K562 (cell line): Measurements from ENCODE around the gene KLHDC7A. TPM values are rescaled to one million over a fixed set of nuclear protein-coding genes. Genes with fewer than 3 reads are reported as not detected.
A peak's percentile ranks its signal among the peaks of the same experiment; 100 is the strongest.

Source experiments
- ELF4 ChIP-seq: fragments of 450-650 bp; formaldehyde crosslinking; IDR thresholded peaks from 2 replicates; pipeline ENCODE4 v1.4.0; 2022; ENCODE audit warnings: missing genetic modification characterization
- GTF2E2 ChIP-seq: fragments of 200-800 bp; sonication (Bioruptor generic); IDR thresholded peaks from 2 replicates; pipeline ENCODE4 v1.6.1; 2016; ENCODE audit warnings: missing genetic modification characterization, missing compliant biosample characterization
- HINFP ChIP-seq: fragments of 450-650 bp; conservative IDR thresholded peaks from 2 replicates; pipeline ENCODE4 v1.6.1; 2016; ENCODE audit warnings: missing genetic modification characterization, low read depth, mild to moderate bottlenecking, control low read depth, missing compliant biosample characterization
- LEF1 ChIP-seq: fragments of 450-650 bp; IDR thresholded peaks from 2 replicates; pipeline ENCODE4 v1.6.1; 2016; ENCODE audit warnings: mild to moderate bottlenecking
- MCM2 ChIP-seq: fragments of 450-650 bp; IDR thresholded peaks from 2 replicates; pipeline ENCODE4 v1.6.1; 2017; ENCODE audit warnings: low read depth, mild to moderate bottlenecking
- MTF1 ChIP-seq: fragments of 250-450 bp; sonication (Bioruptor Pico); IDR thresholded peaks from 2 replicates; pipeline ENCODE4 v1.9.0; 2021; ENCODE audit warnings: moderate library complexity, mild to moderate bottlenecking, inconsistent platforms, borderline replicate concordance
- NR0B1 ChIP-seq: fragments of 450-650 bp; IDR thresholded peaks from one replicate; pipeline ENCODE4 v1.6.1; 2018; ENCODE audit warnings: mild to moderate bottlenecking, moderate library complexity; ENCODE audit not compliant: partially characterized antibody
- NR1H2 ChIP-seq: sonication (generic); formaldehyde crosslinking; IDR thresholded peaks from 2 replicates; pipeline ENCODE4 v1.4.0; 2020; ENCODE audit warnings: mild to moderate bottlenecking, missing genetic modification reagents
- PHB ChIP-seq: fragments of 250-450 bp; sonication (Bioruptor Pico); IDR thresholded peaks from 2 replicates; pipeline ENCODE4 v1.5.0; 2021
- STAT5A ChIP-seq: IDR thresholded peaks from 2 replicates; pipeline ENCODE4 v1.6.1; 2012; ENCODE audit warnings: low read length, inconsistent platforms, borderline replicate concordance
- SUPT5H ChIP-seq: fragments of 450-650 bp; IDR thresholded peaks from 2 replicates; pipeline ENCODE4 v1.6.1; 2016
- TEAD1 ChIP-seq, 2 experiments: fragments of 450-650 bp in 1 of 2; sonication (generic) in 1 of 2; formaldehyde crosslinking; IDR thresholded peaks; 2 replicates each; pipeline versions ENCODE4 v1.4.0 to v1.8.0; 2020 to 2022; ENCODE audit warnings: mild to moderate bottlenecking in 2 of 2, missing genetic modification reagents in 1 of 2
- TEAD4 ChIP-seq, 2 experiments: sonication (generic) in 1 of 2; formaldehyde crosslinking in 1 of 2; IDR thresholded peaks; 2 replicates each; pipeline versions ENCODE4 v1.6.1 to v1.8.0; 2012 to 2022; ENCODE audit warnings: borderline replicate concordance in 1 of 2, inconsistent platforms in 1 of 2, low read length in 1 of 2, mild to moderate bottlenecking in 1 of 2, missing genetic modification reagents in 1 of 2
- TOE1 ChIP-seq, 2 experiments: fragments of 450-650 bp in 1 of 2; sonication (generic) in 1 of 2; formaldehyde crosslinking in 1 of 2; IDR thresholded peaks; 2 replicates each; pipeline versions ENCODE4 v1.7.1 to v1.8.0; 2016 to 2022; ENCODE audit warnings: borderline replicate concordance in 2 of 2, mild to moderate bottlenecking in 2 of 2, antibody characterized with exemption in 1 of 2, inconsistent platforms in 1 of 2, low read depth in 1 of 2, missing genetic modification reagents in 1 of 2, moderate library complexity in 1 of 2
- ZNF24 ChIP-seq: fragments of 450-650 bp; IDR thresholded peaks from 2 replicates; pipeline ENCODE4 v1.6.1; 2016
- ZNF407 ChIP-seq: fragments of 450-650 bp; IDR thresholded peaks from 2 replicates; pipeline ENCODE4 v1.6.1; 2016; ENCODE audit warnings: low read depth
- polyA plus RNA-seq, 8 experiments: library from polyadenylated mRNA; depleted of rRNA in 4 of 8; stranded (reverse) in 5 of 8; unstranded in 3 of 8; fragments of >200 nt; fragmentation: Nextera tagmentation in 2 of 8; fragmentation: Illumina TruSeq in 1 of 8; extraction: Ambion mirVana in 2 of 8; extraction: Trizol in 1 of 8; gene quantifications; 2 replicates each; pipeline versions ENCODE4 v1.2.1 to v1.2.3, GENCODE V29; 2011 to 2014; ENCODE audit warnings: inconsistent platforms in 1 of 8, missing spikeins in 1 of 8
- total RNA-seq, 7 experiments: library from RNA; depleted of rRNA in 6 of 7; stranded (reverse); fragments of >200 nt in 6 of 7; fragmentation: Illumina TruSeq in 2 of 7; extraction: Trizol in 2 of 7; gene quantifications; 2 replicates each; pipeline versions ENCODE4 v1.2.1 to v1.2.3, GENCODE V29; 2011 to 2021; ENCODE audit warnings: low replicate concordance in 1 of 7

Gene KLHDC7A
- total and polyA plus RNA-seq, 9 of the 15 experiments (the other 6 are each of a cell fraction or from before 2014, with no cell fraction given): 0.01 to 0.02 (median 0.01) TPM; not detected in 6

DNA sequence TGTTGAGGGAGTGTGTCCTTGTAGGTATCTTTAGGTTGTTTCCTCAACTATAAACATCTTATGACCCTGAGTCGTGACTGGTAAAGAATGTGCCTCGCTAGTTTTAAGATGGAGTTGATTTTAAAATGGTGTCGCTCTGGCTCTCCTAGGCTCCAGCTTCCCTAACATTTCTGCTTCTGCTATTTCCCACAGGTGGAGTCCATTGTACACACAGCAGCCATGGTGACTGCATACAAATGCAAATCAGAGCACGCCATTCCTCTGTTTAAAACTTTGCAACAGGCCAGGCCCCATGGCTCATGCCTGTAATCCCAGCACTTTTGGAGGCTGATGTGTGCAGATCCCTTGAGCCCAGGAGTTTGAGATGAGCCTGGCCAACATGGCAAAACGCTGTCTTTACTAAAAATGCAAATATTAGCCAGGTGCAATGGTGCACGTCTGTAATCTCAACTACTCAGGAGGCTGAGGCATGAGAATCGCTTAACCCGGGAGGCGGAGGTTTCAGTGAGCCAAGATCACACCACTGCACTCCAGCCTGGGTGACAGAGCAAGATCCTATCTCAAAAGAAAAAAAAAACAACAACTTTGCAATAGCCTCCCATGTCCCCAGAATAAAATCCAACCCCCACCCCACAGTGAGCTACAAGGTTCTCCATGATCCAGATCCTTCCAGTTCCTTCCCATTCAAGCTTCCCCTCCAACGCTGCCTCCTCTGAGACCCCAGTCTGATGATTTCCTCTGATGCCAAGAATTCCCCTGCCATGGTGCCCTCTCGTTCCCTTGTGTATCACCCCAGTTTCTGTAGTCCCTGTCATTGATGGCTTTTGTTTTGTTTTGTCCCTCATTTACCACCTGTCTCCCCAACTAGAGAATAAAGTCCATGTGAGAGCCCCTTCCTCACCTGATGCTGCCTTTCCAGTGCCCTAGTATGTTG is 36.9 kb upstream of the KLHDC7A start (continued):
- no peak for TF ChIP-seq ZNF407
- no peak for TF ChIP-seq ELF4 (CRISPR knock-in tag)
- peak in 1 of 2 experiments; percentile 81; a peak in 2 of 4 replicates for TF ChIP-seq TEAD1 (CRISPR knock-in tag; IDR thresholded peaks at IDR 0.05)
- no peak for TF ChIP-seq MCM2
- TF ChIP-seq SUPT5H: no peak
- no peak for TF ChIP-seq HINFP
- TF ChIP-seq NR1H2 (CRISPR knock-in tag): no peak
- TF ChIP-seq MTF1 (CRISPR knock-in tag): no peak
- no peak for TF ChIP-seq TOE1 (IDR thresholded peaks at IDR 0.05; ENCODE audit: borderline replicate concordance)
- no peak for TF ChIP-seq TOE1 (CRISPR knock-in tag; IDR thresholded peaks at IDR 0.05; ENCODE audit: borderline replicate concordance, low read depth)
- no peak for TF ChIP-seq ZNF24
- peak; percentile 71; the same call in 1 of the 2 replicates for TF ChIP-seq GTF2E2 (tag)
- peak; percentile 66 for TF ChIP-seq TEAD4 (IDR thresholded peaks at IDR 0.05; ENCODE audit: low read length)
- TF ChIP-seq TEAD4 (CRISPR knock-in tag; IDR thresholded peaks at IDR 0.05; ENCODE audit: borderline replicate concordance): no peak
- no peak for TF ChIP-seq LEF1
- no peak for TF ChIP-seq PHB (CRISPR knock-in tag)
- no peak for TF ChIP-seq NR0B1
- TF ChIP-seq STAT5A: no peak
